ENCODE measurements around the gene RAD51C. TPM values are rescaled to one million over a fixed set of nuclear protein-coding genes. Genes with fewer than 3 reads are reported as not detected.
A peak's percentile ranks its signal among the peaks of the same experiment; 100 is the strongest.

RAD51C gene
- total and polyA plus RNA-seq, 9 of the 15 experiments (the other 6 are each of a cell fraction or from before 2014, with no cell fraction given) = 93.9 to 341 (median 135) TPM

GRCh38 chr17:58665946-58666857, 26.2 kb upstream of the RAD51C start (continued):
- no peak for TF ChIP-seq DACH1 (IDR thresholded peaks at IDR 0.05; ENCODE audit: partially characterized antibody)
- no peak for TF ChIP-seq L3MBTL2 (IDR thresholded peaks at IDR 0.05)
- peak in 1 of 2 experiments; percentile 8; a peak in 1 of 4 replicates for TF ChIP-seq TBL1XR1 (IDR thresholded peaks at IDR 0.05; ENCODE audit: low read length in 2 of 2)
- peak; percentile 83; the same call in 1 of the 2 replicates for TF ChIP-seq ZHX1 (conservative IDR thresholded peaks at IDR 0.05; ENCODE audit: low read length)
- peak in 1 of 2 experiments; percentile 94; a peak in 2 of 4 replicates for TF ChIP-seq KDM4B (IDR thresholded peaks at IDR 0.05; ENCODE audit: borderline replicate concordance in 2 of 2, low read depth in 1 of 2)
- no peak for TF ChIP-seq PTRF (tag; IDR thresholded peaks at IDR 0.05)
- peak; percentile 86 for TF ChIP-seq HMBOX1 (IDR thresholded peaks at IDR 0.05)
- TF ChIP-seq MLLT1 (IDR thresholded peaks at IDR 0.05) = peak in 1 of 2 experiments; percentile 13; a peak in 1 of 4 replicates
- TF ChIP-seq ZBTB26 (CRISPR knock-in tag; IDR thresholded peaks at IDR 0.05) = no peak
- TF ChIP-seq ZNF140 (CRISPR knock-in tag; IDR thresholded peaks at IDR 0.05) = no peak
- TF ChIP-seq RCOR1 (IDR thresholded peaks at IDR 0.05; ENCODE audit: borderline replicate concordance in 1 of 2, low read depth in 2 of 2, low read length in 2 of 2) = 0 out of 4 replicates have a peak, but pooled peaks of 1 of the 2 experiments have one; percentile 6
- TF ChIP-seq ZNF507 (tag; conservative IDR thresholded peaks at IDR 0.05) = no peak
- peak; percentile 86; the same call in 1 of the 2 replicates for TF ChIP-seq RUNX1 (IDR thresholded peaks at IDR 0.05; ENCODE audit: low read depth)
- peak; percentile 99 for TF ChIP-seq POLR2AphosphoS5 (IDR thresholded peaks at IDR 0.05; ENCODE audit: control insufficient read depth, insufficient read depth, low read depth, low read length)
- TF ChIP-seq MTF1 (CRISPR knock-in tag; IDR thresholded peaks at IDR 0.05; ENCODE audit: borderline replicate concordance) = no peak
- peak; percentile 98 for TF ChIP-seq CBX1 (IDR thresholded peaks at IDR 0.05; ENCODE audit: low read depth)
- no peak for TF ChIP-seq ZNF398 (CRISPR knock-in tag; IDR thresholded peaks at IDR 0.05)
- peak; percentile 68 for TF ChIP-seq RNF2 (IDR thresholded peaks at IDR 0.05)

Measured in K562 (cell line).